Lower lobe of right lung (tissue), 2 donors: ENCODE measurements around the gene PHTF2. TPM values are rescaled to one million over a fixed set of nuclear protein-coding genes. Genes with fewer than 3 reads are reported as not detected.
"Not testable (repeated sequence)": the region's sequence is repeated elsewhere in the genome, so short reads cannot be mapped to it uniquely, and the experiment has no call there.

Experiments
- ATAC-seq, 2 donors: fragments of 200-7000 bp; cut with Tn5 transposase; one replicate each; pipeline ENCODE4 v1.9.1; 2020 to 2022; ENCODE audit warnings: mild to moderate bottlenecking in 2 of 2, moderate library complexity in 2 of 2
- DNase-seq: peaks from one replicate; pipeline ENCODE4 v3.0.0-alpha.2; 2020
- H3K27ac ChIP-seq: fragments of 200-600 bp; one replicate; pipeline ENCODE4 v1.8.0; 2022
- H3K27me3 ChIP-seq: fragments of 200-600 bp; one replicate; pipeline ENCODE4 v1.8.0; 2022; ENCODE audit warnings: low read depth
- H3K36me3 ChIP-seq: fragments of 200-600 bp; one replicate; pipeline ENCODE4 v1.8.0; 2022; ENCODE audit warnings: mild to moderate bottlenecking
- H3K4me1 ChIP-seq: fragments of 200-600 bp; one replicate; pipeline ENCODE4 v1.8.0; 2022
- H3K4me3 ChIP-seq: fragments of 200-600 bp; one replicate; pipeline ENCODE4 v1.8.0; 2022; ENCODE audit warnings: mild to moderate bottlenecking
- H3K9me3 ChIP-seq: fragments of 200-600 bp; one replicate; pipeline ENCODE4 v1.8.0; 2022
- CTCF ChIP-seq: fragments of 200-600 bp; IDR thresholded peaks from one replicate; pipeline ENCODE4 v1.8.0; 2022; ENCODE audit warnings: antibody characterized with exemption, mild to moderate bottlenecking
- intact Hi-C: fragments of 100-400 bp; cut with DNase I; formaldehyde crosslinking; loops from one replicate; pipeline ENCODE4 v1.11.0; 2022
- total RNA-seq: library from RNA; stranded (reverse); fragmentation: NEBNext Ultra II Directional; extraction: Animal tissue kit (Norgen Biotek cat#: 25700); gene quantifications from one replicate; pipeline ENCODE4 v1.2.1, GENCODE V29; 2021
- donor health status: DM: no; HTN: yes; CAD: no; lungs with severe emphysema.

PHTF2 gene
- total RNA-seq, 1 donor from 2014 or later, result 15.2 TPM

GRCh38 chr7:77866786-77867536, 68.4 kb downstream of the PHTF2 start:
- DNase-seq (no peak), ATAC-seq (peak in 1 of 2 donors; percentile 36)
- no peak overlapping the region for H3K4me3 ChIP-seq
- no peaks in the 10 kb centered on the region for H3K27me3 ChIP-seq
- peaks cover 13% of the 10 kb centered on the region for H3K4me1 ChIP-seq
- H3K9me3 ChIP-seq, result no peaks in the 10 kb centered on the region
- intact Hi-C loops, result no loop called here
- TF ChIP-seq CTCF, result no peak
- H3K36me3 ChIP-seq, result no peaks in the 10 kb centered on the region
- H3K27ac ChIP-seq, result no peak overlapping the region

GRCh38 chr7:77867537-77867865, 68.9 kb downstream of the PHTF2 start:
- no peaks in the 10 kb centered on the region for H3K27me3 ChIP-seq
- H3K27ac ChIP-seq, result no peak overlapping the region
- H3K4me3 ChIP-seq, result no peak overlapping the region
- ATAC-seq (no peak), DNase-seq (no peak)
- intact Hi-C loops, result no loop called here
- TF ChIP-seq CTCF, result no peak
- H3K4me1 ChIP-seq, result peaks cover 13% of the 10 kb centered on the region
- H3K9me3 ChIP-seq, result no peaks in the 10 kb centered on the region
- H3K36me3 ChIP-seq, result no peaks in the 10 kb centered on the region

- H3K27me3 ChIP-seq, H3K4me3 ChIP-seq, DNase-seq, H3K4me1 ChIP-seq, ATAC-seq, H3K27ac ChIP-seq, intact Hi-C loops, H3K36me3 ChIP-seq, H3K9me3 ChIP-seq: not testable (repeated sequence)
Measured at GRCh38 chr7:77872256-77872655, 73.7 kb downstream of the PHTF2 start.

GRCh38 chr7:77873416-77874327, 75.1 kb downstream of the PHTF2 start:
- ATAC-seq, H3K4me3 ChIP-seq, DNase-seq, H3K4me1 ChIP-seq, H3K27me3 ChIP-seq, H3K36me3 ChIP-seq, intact Hi-C loops, H3K9me3 ChIP-seq, H3K27ac ChIP-seq: not testable (repeated sequence)

GRCh38 chr7:77877791-77878190, 79.2 kb downstream of the PHTF2 start:
- Histone ChIP-seq H3K27ac (no peak overlapping the region), H3K9me3 (no peaks in the 10 kb centered on the region), H3K4me3 (no peak overlapping the region), H3K4me1 (no peaks in the 10 kb centered on the region), H3K27me3 (no peaks in the 10 kb centered on the region), H3K36me3 (no peaks in the 10 kb centered on the region)
- intact Hi-C loops, result no loop called here
- DNase-seq, result no peak
- no peak for TF ChIP-seq CTCF
- ATAC-seq, result no peak

GRCh38 chr7:77878500-77878899, 79.9 kb downstream of the PHTF2 start:
- no peaks in the 10 kb centered on the region for H3K4me1 ChIP-seq
- ATAC-seq (no peak), DNase-seq (no peak)
- H3K27ac ChIP-seq, result no peak overlapping the region
- no peaks in the 10 kb centered on the region for H3K27me3 ChIP-seq
- intact Hi-C loops, result no loop called here
- no peak overlapping the region for H3K4me3 ChIP-seq
- no peaks in the 10 kb centered on the region for H3K36me3 ChIP-seq
- no peaks in the 10 kb centered on the region for H3K9me3 ChIP-seq
- TF ChIP-seq CTCF, result no peak
